Activated naive CD8-positive, alpha-beta T cell treated with anti-CD3 and anti-CD28 coated beads, Interleukin-2, amount 50 U/mL, for 16 hours (primary cell): ENCODE measurements around the gene TNFRSF8.
"Not testable (repeated sequence)": the region's sequence is repeated elsewhere in the genome, so short reads cannot be mapped to it uniquely, and the experiment has no call there.

ENCODE experiments used
- DNase-seq: peaks from one replicate; pipeline ENCODE4 v3.0.0-alpha.2; 2020; ENCODE audit warnings: low read depth, low spot score

The TNFRSF8 gene

DNA sequence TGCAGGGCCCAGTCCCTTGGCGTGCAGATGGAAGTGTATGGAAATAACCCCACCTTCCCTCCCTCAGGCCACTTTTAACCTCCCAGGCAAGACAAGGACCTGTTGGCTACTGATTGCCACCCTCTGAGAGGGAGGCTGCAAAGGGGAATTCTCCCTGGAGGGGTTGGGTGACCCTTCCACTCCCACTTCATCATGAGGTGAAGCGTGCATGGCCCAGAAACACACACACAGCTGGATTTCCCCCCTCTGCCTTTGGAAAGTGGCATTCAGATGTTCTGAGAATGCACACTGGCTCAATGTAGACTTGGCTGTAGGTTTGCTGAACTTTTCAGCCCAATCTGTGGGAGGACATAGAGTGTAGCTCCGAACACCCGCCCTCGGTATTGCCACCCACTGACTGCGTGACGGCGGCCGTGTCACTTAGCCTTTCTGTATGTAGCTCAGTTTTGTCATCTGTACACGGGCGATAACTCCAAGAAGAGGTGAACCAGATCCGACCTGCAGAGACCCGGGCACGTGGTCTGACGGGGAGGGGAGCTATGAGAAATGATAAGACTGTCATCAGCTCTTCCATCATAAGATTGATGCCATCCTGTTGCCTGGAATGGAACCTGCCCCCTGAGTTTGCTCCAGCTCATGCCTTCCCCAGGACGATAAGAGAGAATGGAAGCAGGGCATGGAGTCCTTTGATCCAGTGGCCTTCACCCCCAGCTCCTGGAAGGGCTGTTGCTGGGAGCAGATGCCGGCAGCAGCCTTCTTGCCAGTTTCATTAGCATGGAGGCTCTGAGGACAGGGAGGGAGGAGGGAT lies 24.5 kb upstream of the TNFRSF8 start:
- no peak for DNase-seq

DNA sequence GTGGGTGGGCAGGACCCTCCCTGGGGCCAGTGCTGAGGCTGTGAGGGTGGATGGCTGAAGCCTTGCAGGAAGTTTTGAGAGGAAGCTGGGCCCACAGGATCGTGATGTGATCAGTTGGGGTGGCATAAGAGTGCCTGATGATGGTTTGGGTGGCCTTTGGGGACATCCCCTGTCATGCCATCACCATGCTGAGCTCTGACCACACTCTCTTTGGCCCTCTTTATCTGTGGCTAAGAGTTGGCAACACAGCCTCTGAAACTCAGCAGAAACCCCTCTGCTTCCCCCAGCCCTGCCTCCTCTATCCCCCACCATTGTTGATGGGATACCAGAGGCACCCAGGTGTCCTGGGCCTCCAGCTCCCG lies 24.0 kb upstream of the TNFRSF8 start:
- no peak for DNase-seq

DNA sequence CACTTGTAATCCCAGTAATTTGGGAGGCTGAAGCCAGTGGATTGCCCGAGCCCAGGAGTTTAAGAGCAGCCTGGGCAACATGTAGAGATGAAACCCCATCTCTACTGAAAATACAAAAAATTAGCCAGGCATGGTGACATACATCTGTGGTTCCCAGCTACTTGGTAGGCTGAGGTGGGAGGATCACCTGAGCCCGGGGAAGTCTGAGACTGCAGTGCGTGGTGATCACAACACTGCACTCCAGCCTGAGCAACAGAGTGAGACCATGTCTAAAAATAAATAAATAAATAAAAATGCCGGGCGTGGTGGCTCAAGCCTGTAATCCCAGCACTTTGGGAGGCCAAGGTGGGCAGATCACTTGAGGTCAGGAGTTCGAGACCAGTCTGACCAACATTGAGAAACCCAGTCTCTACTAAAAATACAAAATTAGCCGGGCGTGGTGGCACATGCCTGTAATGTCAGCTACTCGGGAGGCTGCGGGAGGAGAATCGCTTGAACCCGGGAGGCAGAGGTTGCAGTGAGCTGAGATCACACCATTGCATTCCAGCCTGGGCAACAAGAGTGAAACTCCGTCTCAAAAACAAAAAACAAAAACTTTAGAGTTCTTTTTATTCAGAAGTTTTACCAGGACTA lies 23.2 kb upstream of the TNFRSF8 start:
- DNase-seq = not testable (repeated sequence)

DNA sequence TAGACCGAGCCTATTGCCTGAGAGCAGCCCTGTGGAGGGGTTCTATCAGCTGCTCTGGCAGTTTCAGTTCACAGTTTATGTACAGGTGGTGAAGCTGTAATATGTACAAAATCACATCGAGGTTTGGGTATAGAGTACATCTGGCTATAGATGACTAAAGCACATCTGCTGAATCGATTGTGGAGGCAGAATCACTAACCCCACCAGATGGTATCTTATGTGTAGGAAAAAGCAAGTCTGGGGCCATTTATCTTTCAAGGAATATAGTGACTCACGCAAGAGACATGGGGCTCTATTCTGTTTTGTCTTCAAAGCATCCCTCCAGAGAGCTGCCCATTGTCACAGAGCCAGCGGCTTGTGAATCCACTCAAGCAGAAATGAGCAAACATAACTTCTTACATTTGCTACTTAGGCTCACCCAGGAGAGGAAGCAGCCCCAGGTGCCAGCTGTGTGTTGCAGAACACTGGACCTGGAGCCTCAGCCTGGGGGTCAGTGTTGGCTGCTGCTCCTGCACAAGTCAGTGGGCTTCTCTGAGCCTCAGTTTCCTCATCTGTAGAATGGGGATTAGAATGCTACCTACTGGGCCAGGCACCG lies 22.5 kb upstream of the TNFRSF8 start:
- no peak for DNase-seq

DNA sequence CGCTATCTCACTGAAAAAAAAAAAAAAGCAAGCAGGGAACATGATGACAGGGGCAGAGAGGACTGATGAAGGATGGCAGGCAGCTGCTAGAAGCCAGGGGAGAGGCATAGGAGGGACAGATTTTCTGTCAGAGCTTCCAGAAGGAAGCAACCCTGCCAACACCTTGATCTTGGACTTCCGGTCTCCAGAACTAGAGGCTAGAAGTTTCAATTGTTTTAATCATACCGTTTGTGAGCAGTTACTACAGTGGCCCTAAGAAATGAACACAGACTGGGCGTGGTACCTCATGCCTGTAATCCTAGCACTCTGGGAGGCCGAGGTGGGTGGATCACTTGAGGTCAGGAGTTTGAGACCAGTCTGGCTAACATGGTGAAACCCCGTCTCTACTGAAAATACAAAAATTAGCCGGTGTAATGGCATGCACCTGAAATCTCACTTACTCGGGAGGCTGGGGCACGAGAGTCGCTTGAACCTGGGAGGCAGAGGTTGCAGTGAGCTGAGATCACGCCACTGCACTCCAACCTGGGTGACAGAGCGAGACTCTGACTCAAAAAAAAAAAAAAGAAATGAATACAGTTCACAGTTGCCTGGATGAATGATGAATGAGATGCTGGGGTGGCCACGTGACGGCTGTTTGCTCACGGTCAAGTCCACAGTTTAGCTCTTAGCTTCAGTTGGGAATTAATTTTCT lies 18.8 kb upstream of the TNFRSF8 start:
- DNase-seq = not testable (repeated sequence)

DNA sequence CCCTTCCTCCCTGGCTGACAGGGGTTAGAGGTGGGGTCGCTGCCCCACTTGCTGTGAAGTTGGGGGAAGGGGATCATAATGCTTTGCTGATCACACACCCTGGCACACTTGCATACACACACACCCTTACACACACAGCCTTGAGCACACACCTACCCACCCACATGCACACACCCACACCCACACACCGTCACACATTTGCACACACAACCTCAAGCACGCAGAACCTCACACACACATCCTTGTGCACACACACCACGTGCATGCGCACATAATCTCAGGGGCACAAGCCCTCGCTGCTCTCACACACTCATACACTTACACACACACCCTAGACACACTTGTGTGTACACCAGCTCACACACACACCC lies 16.4 kb upstream of the TNFRSF8 start:
- DNase-seq = no peak

DNA sequence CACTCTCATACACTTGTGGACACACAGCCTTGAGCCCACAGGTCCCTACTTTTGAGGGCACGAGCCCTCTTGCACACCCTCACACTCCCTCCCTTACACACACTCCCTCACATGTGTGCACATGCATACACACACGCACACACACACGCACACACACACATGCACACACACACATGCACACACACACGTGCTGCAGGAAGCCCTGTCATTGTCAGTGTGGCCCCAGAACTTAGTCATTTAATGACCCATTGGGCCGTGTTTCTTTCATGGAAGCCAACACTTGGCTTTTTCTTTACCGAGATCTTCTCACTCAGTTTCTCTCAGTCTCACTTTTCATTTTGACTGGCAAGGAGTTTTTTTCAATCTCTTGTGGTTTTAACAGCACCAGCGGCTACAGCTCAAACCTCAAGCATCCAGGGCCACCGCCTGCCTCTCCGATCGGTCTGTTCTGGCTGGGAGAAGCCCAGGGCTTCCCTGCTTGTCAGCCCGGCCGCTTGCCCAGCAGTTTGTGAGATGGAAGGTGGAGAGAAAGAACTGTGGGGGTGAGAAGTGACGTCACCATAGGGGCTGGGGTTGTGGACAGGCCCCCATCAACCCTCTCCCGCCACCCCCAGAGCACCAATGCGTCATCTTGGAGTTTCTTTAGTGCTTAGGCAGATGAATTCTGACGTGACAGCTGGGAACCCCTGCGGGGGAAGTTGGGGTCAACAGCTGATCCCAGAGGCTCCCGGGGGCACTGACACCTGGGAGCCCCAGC lies 15.8 kb upstream of the TNFRSF8 start:
- no peak for DNase-seq

DNA sequence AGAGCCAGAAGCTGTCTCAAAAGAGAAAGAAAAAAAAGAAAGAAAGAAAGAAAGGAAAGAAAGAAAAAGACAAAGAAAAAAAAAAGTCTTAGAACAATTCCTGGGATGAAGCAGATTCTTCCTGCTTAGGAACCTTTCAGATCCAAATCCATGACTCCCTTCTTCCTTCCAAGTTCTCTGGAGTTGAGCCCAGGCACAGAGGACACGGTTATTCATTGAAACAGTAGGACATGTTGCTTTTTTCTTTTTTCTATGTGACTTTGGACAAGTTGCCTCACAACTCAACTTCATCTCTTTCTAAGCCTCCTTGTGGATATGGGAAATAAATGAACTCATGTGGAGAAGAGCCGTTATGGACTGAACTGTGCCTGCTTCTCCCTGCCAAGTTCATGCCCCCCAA lies 14.7 kb upstream of the TNFRSF8 start:
- DNase-seq = no peak

DNA sequence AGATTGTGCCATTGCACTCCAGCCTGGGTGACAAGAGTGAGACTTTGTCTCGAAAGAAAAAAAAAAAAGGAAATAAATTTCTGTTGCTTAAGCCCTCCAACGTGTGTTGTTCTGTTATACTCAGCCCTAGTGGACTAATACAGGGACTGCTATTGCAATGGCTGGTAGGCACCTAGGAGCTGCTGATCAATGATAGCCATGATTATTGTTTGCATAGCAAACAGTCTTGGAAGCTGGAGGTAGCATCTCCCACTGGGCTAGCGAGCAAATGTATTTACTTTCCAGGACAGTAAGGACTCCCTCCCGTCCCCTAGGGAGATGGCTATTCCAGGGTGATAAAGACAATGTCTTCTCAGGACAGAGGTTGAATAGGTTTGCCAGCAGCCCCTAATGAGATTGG lies 13.5 kb upstream of the TNFRSF8 start:
- no peak for DNase-seq

DNA sequence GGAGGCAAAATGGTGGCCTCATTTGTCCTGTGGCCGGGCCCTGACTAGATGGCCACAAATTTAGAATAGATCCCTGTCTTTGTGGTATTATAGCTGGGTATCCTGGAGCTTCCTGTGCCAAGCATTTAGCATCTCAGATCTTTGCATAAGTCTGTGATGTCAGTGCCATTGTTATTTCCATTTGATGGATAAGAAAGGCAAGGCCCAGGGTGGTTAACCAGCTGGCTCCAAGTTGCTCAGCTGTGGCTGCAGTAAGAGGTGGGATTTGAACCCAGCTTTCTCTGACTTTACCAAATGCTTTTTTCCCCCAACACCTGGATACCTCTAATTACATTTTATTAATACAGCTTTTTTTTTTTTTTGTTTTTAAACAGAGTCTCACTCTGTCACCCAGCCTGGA lies 11.7 kb upstream of the TNFRSF8 start:
- no peak for DNase-seq

DNA sequence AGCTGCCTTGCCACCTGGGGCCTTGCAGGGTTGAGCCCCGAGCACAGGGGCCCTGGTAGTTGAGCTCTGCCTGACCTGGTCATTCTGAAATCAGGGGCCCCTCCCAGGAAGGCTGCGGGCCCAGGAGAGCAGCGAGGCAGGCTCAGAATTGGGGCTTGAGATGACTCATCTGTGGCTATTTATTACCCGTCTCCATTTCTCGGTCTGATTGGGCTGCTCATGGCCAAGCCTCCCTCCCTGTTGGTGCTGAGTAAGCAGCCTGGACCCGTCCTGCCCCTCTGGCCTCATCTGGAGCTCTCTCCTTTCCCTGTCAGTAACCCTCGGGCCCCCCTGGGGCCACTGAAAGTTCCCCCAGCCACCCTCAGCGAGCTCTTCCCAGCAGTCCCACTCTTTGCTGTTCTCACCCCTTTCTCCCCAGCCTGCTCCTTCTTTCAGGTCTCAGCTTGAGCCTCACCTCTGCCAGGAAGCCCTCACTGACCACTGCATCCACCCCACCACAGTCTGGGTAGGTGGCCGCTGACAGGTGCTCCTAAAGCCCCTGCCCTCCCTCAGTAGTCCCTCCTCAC lies 11.0 kb upstream of the TNFRSF8 start:
- DNase-seq = no peak

DNA sequence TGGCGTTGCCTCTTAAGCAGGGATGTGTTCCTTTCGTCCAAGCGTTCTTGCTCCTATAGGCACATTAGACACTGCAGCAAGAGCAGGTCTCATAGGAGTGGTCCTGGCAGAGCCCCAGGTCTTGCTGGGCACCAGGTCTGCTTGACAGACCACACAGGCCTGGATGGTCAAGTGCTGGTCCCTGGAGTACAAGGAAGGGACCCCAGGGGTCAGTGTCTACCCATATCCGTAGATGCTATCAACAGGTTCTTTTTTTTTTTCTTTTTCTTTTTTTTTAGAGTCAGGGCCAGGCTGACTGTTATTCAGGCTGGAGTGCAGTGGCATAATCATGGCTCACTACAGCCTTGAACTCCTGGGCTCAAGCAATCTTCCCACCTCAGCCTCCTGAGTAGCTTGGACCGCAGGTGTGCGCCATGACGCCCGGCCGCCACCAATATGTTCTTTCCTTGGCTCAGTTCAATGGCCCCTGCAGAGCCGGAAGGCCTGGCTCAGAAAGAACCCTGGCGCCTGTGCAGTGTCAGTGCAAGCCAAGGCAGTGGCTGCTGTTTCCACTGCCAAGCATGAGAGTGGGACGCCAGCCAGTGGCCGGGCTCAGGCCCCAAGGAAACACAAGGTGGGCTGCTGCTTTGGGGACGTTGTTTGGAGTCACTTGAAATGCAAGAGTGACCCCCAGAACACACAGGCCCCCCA lies 10.0 kb upstream of the TNFRSF8 start:
- DNase-seq = no peak

DNA sequence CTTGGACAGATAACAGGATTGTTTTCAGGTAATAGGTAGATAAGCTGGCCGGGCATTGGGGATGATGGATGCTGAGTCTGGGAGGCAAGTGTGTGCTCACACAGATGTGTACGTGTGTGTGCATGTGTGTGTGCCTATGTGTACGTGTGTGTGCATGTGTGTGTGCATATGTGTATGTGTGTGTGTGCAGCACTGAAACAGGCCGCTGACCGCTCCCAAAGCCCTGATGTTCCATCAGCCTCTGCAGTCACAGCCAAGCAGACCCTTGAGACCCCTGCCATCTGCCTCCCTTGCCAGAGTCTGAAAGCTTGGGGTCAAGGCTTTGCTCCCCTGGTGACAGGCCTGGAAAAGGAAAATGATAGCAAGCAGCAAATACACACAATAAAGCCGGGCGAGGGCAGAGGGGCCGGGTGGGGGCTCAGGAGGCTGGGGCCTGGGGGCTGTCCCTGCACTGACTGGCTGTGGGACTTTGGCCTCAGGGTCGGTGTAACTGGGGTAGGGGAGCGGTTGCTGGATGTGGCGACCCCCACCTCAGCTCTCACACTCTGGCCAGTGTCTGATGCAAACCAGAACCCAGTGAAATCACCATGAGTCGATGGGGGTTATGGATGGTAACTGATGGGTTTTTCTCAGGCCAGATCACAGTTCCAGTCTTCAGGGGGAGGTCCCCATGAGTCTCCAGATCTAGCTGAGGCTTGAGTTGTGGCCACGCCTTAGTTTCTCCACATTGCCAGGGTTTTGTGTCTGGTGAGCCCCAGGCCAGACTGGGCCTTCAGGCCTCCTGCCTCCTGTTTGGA lies 9.2 kb upstream of the TNFRSF8 start:
- DNase-seq = no peak

DNA sequence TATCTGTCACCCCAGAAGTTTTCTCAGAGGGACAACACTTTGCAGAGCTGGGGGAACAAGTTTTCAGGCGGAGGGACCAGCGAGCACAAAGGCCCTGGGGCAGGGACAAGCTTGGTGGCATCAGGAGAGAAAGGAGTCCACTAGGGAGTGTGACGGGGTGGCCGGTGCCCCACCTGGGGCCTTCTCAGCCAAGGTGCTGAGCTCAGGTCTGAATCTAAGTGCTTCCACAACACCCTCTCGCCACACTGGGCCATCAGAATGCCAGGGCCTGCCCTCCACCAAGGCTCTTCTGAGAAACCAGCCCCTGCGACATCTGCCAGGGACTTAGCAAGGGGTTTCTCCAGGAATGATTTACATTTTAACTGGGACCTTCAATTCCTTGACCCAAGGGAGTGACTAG lies 7.8 kb upstream of the TNFRSF8 start:
- DNase-seq = no peak

DNA sequence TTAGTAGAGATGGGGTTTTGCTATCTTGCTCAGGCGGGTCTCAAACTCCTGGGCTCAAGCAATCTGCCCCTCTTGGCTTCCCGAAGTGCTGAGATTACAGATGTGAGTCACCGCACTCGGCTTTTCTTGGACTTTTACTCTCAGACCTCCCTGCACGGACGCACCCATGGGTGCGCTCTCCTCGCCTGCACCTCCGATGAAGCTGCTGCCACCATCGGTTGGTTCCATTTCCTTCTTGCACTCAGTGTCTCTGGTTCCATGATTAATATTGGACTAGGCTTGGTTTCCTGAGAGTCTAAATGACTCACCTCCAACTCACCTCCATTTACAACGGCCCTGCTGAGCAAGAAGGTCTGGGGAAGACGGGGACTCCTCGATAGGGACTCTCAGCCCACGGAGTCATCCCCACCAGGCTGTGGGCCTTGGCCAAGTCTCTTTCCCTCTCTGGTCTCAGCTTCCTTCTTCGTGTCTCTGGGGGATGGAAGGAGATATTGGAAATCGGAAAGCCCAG lies 6.7 kb upstream of the TNFRSF8 start:
- no peak for DNase-seq

DNA sequence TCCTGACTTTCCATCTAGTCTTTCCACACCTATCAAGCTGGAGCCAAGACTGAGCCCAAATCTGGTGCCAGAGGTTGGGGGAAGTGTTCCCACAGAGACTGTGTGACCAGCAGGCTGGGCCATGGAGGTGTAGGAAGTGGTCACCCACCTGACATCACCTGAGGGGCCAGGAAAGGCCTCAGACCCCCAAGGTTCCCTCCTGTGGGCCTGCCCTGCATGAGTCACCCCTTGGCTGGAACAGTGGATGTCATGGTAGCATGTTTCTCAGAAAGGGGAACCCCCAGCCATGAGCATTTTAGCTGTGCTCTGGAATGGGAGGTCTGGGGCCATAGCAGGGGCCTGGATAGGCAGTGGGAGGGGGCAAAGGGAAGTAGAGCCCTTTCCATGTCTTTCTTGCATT lies 5.7 kb upstream of the TNFRSF8 start:
- DNase-seq = no peak

DNA sequence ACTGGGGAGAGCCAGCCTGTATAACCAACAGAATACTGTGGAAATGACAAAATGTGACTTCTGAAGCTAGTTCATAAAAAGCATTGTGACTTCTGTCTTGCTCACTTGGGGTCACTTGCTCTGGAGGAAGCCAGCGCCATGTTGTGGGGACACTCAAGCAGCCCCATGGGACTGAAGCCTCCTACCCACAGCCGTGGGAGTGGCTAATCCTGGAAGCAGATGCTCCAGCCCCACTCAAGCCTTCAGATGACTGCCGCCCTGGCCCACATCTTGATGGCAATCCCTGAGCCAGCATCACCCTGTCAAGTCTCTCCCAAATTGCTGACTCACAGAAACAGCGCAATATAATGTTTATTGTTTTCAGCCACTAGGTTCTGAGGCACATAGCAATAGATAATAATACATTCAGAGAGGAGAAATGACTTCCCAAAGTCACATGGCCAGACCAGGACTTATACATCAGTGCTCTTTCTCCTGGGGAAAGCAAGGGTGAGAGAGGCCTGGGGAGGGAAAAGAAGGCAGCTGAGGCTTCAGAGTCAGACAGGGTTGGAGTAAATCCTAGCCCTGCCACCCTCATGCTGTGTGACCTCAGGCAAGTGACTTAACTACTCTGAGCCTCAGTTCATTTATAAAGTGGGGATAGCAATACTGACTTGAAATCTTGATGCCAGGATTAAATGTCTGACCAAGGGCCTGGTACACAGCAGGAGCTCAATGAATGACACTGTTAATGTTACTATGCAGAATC lies 5.0 kb upstream of the TNFRSF8 start:
- no peak for DNase-seq

DNA sequence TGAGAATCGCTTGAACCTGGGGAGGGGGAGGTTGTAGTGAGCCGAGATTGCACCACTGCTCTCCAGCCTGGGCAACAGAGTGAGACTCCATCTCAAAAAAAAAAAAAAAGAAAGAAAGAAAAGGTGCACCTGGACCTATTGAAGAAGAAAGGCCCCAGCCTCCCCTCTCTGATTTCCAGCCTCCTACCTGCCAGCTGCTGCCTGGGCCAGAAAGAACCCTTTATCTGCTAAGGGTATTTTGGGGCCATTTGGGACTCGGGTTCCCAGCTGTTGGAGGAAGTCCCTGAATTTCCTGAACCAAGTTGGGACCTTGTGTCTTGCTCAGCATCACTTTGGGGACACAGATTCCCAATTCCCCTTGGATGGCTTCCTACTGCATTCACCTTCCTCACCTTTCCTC lies 3.9 kb upstream of the TNFRSF8 start:
- no peak for DNase-seq
